BLaER1 treated with 17β-estradiol and CSF1 and Interleukin-3, amounts not matched to agents 10 nM and 100 nM (cell line): Measurements from ENCODE around the gene DCTN1.
"Not testable (repeated sequence)": the region's sequence is repeated elsewhere in the genome, so short reads cannot be mapped to it uniquely, and the experiment has no call there.

Experiments
- H3K27ac ChIP-seq, 11 experiments: shearing (Covaris generic); formaldehyde crosslinking; 2 replicates each; pipeline ENCODE4 v1.8.1; 2022
- H3K27me3 ChIP-seq, 11 experiments: shearing (Covaris generic); formaldehyde crosslinking; 2 replicates each; pipeline ENCODE4 v1.8.1; 2022
- H3K36me3 ChIP-seq, 11 experiments: shearing (Covaris generic); formaldehyde crosslinking; 2 replicates each; pipeline ENCODE4 v1.8.1; 2022
- H3K4me1 ChIP-seq, 10 experiments: shearing (Covaris generic); formaldehyde crosslinking; 2 replicates each; pipeline ENCODE4 v1.8.1; 2022
- H3K4me2 ChIP-seq, 11 experiments: shearing (Covaris generic); formaldehyde crosslinking; 2 replicates each; pipeline ENCODE4 v1.8.1; 2022
- H3K4me3 ChIP-seq, 10 experiments: shearing (Covaris generic); formaldehyde crosslinking; 2 replicates each; pipeline ENCODE4 v1.8.1; 2022
- H3K9ac ChIP-seq, 11 experiments: shearing (Covaris generic); formaldehyde crosslinking; 2 replicates each; pipeline ENCODE4 v1.8.1; 2022
- H3K9me3 ChIP-seq, 11 experiments: shearing (Covaris generic); formaldehyde crosslinking; replicated peaks in 1 of 11; 2 replicates each; pipeline ENCODE4 v1.8.1; 2022
- H4K20me1 ChIP-seq, 11 experiments: shearing (Covaris generic); formaldehyde crosslinking; 2 replicates each; pipeline ENCODE4 v1.8.1; 2022
- Cebpa-rat ChIP-seq, 11 experiments: shearing (Covaris generic); IDR thresholded peaks; 2 replicates each; pipeline ENCODE4 v1.8.1; 2022

Gene DCTN1

GRCh38 chr2:74423231-74424095 lies 43.4 kb upstream of the DCTN1 start:
- TF ChIP-seq Cebpa-rat (IDR thresholded peaks at IDR 0.05): no peak
- no peak overlapping the region for H3K27ac ChIP-seq

GRCh38 chr2:74421221-74421870 lies 41.2 kb upstream of the DCTN1 start, which contains the start of the genes C2orf81 and WDR54:
C2orf81 (minus strand) TSS chr2:74421619; CDS start chr2:74421560, 59 bp downstream.
WDR54 (plus strand) TSS chr2:74421730; CDS start chr2:74422154, 424 bp downstream.
- TF ChIP-seq Cebpa-rat (IDR thresholded peaks at IDR 0.05): no peak
- Histone ChIP-seq H3K9ac (peak within 1 kb of the TSS; percentile 67 to 83 (median 76); a peak in 21 of 22 replicates), H3K4me1 (peaks cover 31 to 44% (median 35%) of the 10 kb centered on the region in 10 experiments), H3K4me2 (peak within 1 kb of the TSS; percentile 86 to 96 (median 92)), H3K4me3 (peak within 1 kb of the TSS; percentile 58 to 88 (median 79)), H3K9me3 (no peaks in the 10 kb centered on the region), H3K27ac (peak within 1 kb of the TSS in 10 of 11 experiments; percentile 52 to 86 (median 70); a peak in 21 of 22 replicates), H4K20me1 (no peaks in the 10 kb centered on the region), H3K36me3 (peaks cover 16 to 24% (median 19%) of the 10 kb centered on the region in 11 experiments; a peak in 20 of 22 replicates), H3K27me3 (peaks cover 6 to 32% (median 25%) of the 10 kb centered on the region in 11 experiments)

More at GRCh38 chr2:74423231-74424095, 43.4 kb upstream of the DCTN1 start:
- peaks cover 0 to 3% (median 0%) of the 10 kb centered on the region in 11 experiments; a peak in 1 of 22 replicates for H4K20me1 ChIP-seq
- H3K4me1 ChIP-seq: peaks cover 30 to 46% (median 34%) of the 10 kb centered on the region in 10 experiments
- peak overlapping the region in 2 of 11 experiments; percentile 91 to 95; a peak in 2 of 22 replicates for H3K4me2 ChIP-seq
- no peak overlapping the region for H3K4me3 ChIP-seq
- peaks cover 36 to 46% (median 38%) of the 10 kb centered on the region in 11 experiments for H3K36me3 ChIP-seq
- H3K9me3 ChIP-seq: no peaks in the 10 kb centered on the region
- H3K27me3 ChIP-seq: peaks cover 0 to 16% (median 11%) of the 10 kb centered on the region in 11 experiments; a peak in 14 of 22 replicates
- H3K9ac ChIP-seq: no peak overlapping the region

- H3K27me3 ChIP-seq: peaks cover 14 to 40% (median 33%) of the 10 kb centered on the region in 11 experiments
- peaks cover 8 to 17% (median 12%) of the 10 kb centered on the region in 11 experiments; a peak in 20 of 22 replicates for H3K36me3 ChIP-seq
- peak overlapping the region in 8 of 11 experiments; percentile 68 to 83 (median 77); a peak in 11 of 22 replicates for H3K9ac ChIP-seq
- peak overlapping the region; percentile 86 to 96 (median 92) for H3K4me2 ChIP-seq
- peak overlapping the region; percentile 58 to 88 (median 79); a peak in 18 of 20 replicates for H3K4me3 ChIP-seq
- H3K27ac ChIP-seq: peak overlapping the region in 9 of 11 experiments; percentile 52 to 86 (median 69); a peak in 12 of 22 replicates
- H3K9me3 ChIP-seq, H4K20me1 ChIP-seq: not testable (repeated sequence)
- peaks cover 38 to 52% (median 43%) of the 10 kb centered on the region in 10 experiments for H3K4me1 ChIP-seq
These were observed 40.5 kb upstream of the DCTN1 start for GRCh38 chr2:74420443-74421103.

GRCh38 chr2:74420006-74420405 lies 39.9 kb upstream of the DCTN1 start:
- H3K36me3 ChIP-seq: peaks cover 2 to 11% (median 6%) of the 10 kb centered on the region in 11 experiments; a peak in 19 of 22 replicates
- H4K20me1 ChIP-seq: no peaks in the 10 kb centered on the region
- peak overlapping the region in 2 of 11 experiments; percentile 71 to 86; a peak in 2 of 22 replicates for H3K27ac ChIP-seq
- no peak for TF ChIP-seq Cebpa-rat (IDR thresholded peaks at IDR 0.05)
- H3K4me2 ChIP-seq: peak overlapping the region; percentile 86 to 96 (median 92); a peak in 17 of 22 replicates
- no peaks in the 10 kb centered on the region for H3K9me3 ChIP-seq
- H3K27me3 ChIP-seq: peaks cover 19 to 45% (median 39%) of the 10 kb centered on the region in 11 experiments
- H3K9ac ChIP-seq: no peak overlapping the region
- no peak overlapping the region for H3K4me3 ChIP-seq
- H3K4me1 ChIP-seq: peaks cover 44 to 57% (median 48%) of the 10 kb centered on the region in 10 experiments

GRCh38 chr2:74419345-74419744 lies 39.2 kb upstream of the DCTN1 start:
- peak overlapping the region in 10 of 11 experiments; percentile 12 to 96 (median 72); a peak in 16 of 22 replicates for H3K4me2 ChIP-seq
- no peak for TF ChIP-seq Cebpa-rat (IDR thresholded peaks at IDR 0.05)
- H3K4me1 ChIP-seq: peaks cover 51 to 64% (median 55%) of the 10 kb centered on the region in 10 experiments
- peaks cover 0 to 4% (median 0%) of the 10 kb centered on the region in 11 experiments; a peak in 2 of 22 replicates for H3K36me3 ChIP-seq
- peaks cover 26 to 52% (median 45%) of the 10 kb centered on the region in 11 experiments for H3K27me3 ChIP-seq
- no peak overlapping the region for H3K4me3 ChIP-seq
- H3K9me3 ChIP-seq: no peaks in the 10 kb centered on the region
- no peaks in the 10 kb centered on the region for H4K20me1 ChIP-seq
- peak overlapping the region in 1 of 11 experiments; percentile 23; a peak in 1 of 22 replicates for H3K9ac ChIP-seq
- H3K27ac ChIP-seq: peak overlapping the region in 1 of 11 experiments; percentile 29; a peak in 2 of 22 replicates

GRCh38 chr2:74418312-74418711 lies 38.2 kb upstream of the DCTN1 start:
- no peak overlapping the region for H3K4me3 ChIP-seq
- H3K27me3 ChIP-seq: peaks cover 31 to 60% (median 50%) of the 10 kb centered on the region in 11 experiments
- H4K20me1 ChIP-seq: no peaks in the 10 kb centered on the region
- no peaks in the 10 kb centered on the region for H3K9me3 ChIP-seq
- H3K27ac ChIP-seq: no peak overlapping the region
- peak overlapping the region in 2 of 11 experiments; percentile 7 to 92; a peak in 1 of 22 replicates for H3K4me2 ChIP-seq
- TF ChIP-seq Cebpa-rat (IDR thresholded peaks at IDR 0.05): no peak
- no peak overlapping the region for H3K9ac ChIP-seq
- H3K4me1 ChIP-seq: peaks cover 61 to 74% (median 65%) of the 10 kb centered on the region in 10 experiments
- no peaks in the 10 kb centered on the region for H3K36me3 ChIP-seq

GRCh38 chr2:74417763-74418162 lies 37.7 kb upstream of the DCTN1 start:
- Histone ChIP-seq H3K36me3 (no peaks in the 10 kb centered on the region), H3K27me3 (peaks cover 31 to 60% (median 50%) of the 10 kb centered on the region in 11 experiments), H3K4me1 (peaks cover 60 to 78% (median 69%) of the 10 kb centered on the region in 10 experiments), H3K4me2 (no peak overlapping the region), H3K27ac (no peak overlapping the region), H3K9ac (no peak overlapping the region), H3K9me3 (no peaks in the 10 kb centered on the region), H3K4me3 (no peak overlapping the region), H4K20me1 (no peaks in the 10 kb centered on the region)
- no peak for TF ChIP-seq Cebpa-rat (IDR thresholded peaks at IDR 0.05)

GRCh38 chr2:74417197-74417596 lies 37.1 kb upstream of the DCTN1 start:
- no peak overlapping the region for H3K27ac ChIP-seq
- no peaks in the 10 kb centered on the region for H4K20me1 ChIP-seq
- H3K9ac ChIP-seq: no peak overlapping the region
- H3K4me2 ChIP-seq: no peak overlapping the region
- peaks cover 54 to 73% (median 63%) of the 10 kb centered on the region in 10 experiments for H3K4me1 ChIP-seq
- no peaks in the 10 kb centered on the region for H3K36me3 ChIP-seq
- TF ChIP-seq Cebpa-rat (IDR thresholded peaks at IDR 0.05): no peak
- peaks cover 31 to 60% (median 50%) of the 10 kb centered on the region in 11 experiments for H3K27me3 ChIP-seq
- no peaks in the 10 kb centered on the region for H3K9me3 ChIP-seq
- H3K4me3 ChIP-seq: no peak overlapping the region
